ENCODE measurements around the gene ERN1.

- TF ChIP-seq, protein P1, sequence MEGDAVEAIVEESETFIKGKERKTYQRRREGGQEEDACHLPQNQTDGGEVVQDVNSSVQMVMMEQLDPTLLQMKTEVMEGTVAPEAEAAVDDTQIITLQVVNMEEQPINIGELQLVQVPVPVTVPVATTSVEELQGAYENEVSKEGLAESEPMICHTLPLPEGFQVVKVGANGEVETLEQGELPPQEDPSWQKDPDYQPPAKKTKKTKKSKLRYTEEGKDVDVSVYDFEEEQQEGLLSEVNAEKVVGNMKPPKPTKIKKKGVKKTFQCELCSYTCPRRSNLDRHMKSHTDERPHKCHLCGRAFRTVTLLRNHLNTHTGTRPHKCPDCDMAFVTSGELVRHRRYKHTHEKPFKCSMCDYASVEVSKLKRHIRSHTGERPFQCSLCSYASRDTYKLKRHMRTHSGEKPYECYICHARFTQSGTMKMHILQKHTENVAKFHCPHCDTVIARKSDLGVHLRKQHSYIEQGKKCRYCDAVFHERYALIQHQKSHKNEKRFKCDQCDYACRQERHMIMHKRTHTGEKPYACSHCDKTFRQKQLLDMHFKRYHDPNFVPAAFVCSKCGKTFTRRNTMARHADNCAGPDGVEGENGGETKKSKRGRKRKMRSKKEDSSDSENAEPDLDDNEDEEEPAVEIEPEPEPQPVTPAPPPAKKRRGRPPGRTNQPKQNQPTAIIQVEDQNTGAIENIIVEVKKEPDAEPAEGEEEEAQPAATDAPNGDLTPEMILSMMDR (IDR thresholded peaks at IDR 0.05): no peak
- no peak for TF ChIP-seq POLR2A (IDR thresholded peaks at IDR 0.05)
These were observed 3.0 kb downstream of the ERN1 start for GRCh38 chr17:64126918-64127317.

Measured in body of pancreas (tissue), 4 donors.